Caco-2 (cell line): Measurements from ENCODE around the gene CERS3. TPM values are rescaled to one million over a fixed set of nuclear protein-coding genes. Genes with fewer than 3 reads are reported as not detected.

Experiments used
- BruUV-seq: library from RNA; stranded (reverse); fragments of 400-500 nt; replicated peaks from 2 replicates; lab custom pipeline; 2021; lab: Mats Ljungman, UMichigan
- CTCF ChIA-PET: fragments of 300-600 bp; sonication (Branson Sonifier 250); formaldehyde crosslinking; loops from one replicate; lab custom pipeline; 2022; ENCODE audit warnings: antibody characterized with exemption; lab: Charles Lee
- POLR2A ChIA-PET: fragments of 300-600 bp; sonication (Branson Sonifier 250); formaldehyde crosslinking; loops from one replicate; lab custom pipeline; 2022; ENCODE audit warnings: antibody characterized with exemption; lab: Charles Lee
- DNase-seq, 2 experiments: peaks; one replicate each; pipeline versions ENCODE4 v3.0.0 to v3.0.0-alpha.2; 2020 to 2022
- H3K27me3 ChIP-seq: replicated peaks from 2 replicates; pipeline ENCODE4 v1.6.0; 2011; ENCODE audit warnings: low read length; ENCODE audit not compliant: control insufficient read depth, insufficient read depth
- H3K36me3 ChIP-seq: 2 replicates; pipeline ENCODE4 v1.5.1; 2011; ENCODE audit warnings: low read length; ENCODE audit not compliant: control insufficient read depth, insufficient read depth
- H3K4me1 ChIP-seq: fragments of 250-450 bp; sonication (Bioruptor Pico); 2 replicates; pipeline ENCODE4 v1.5.1; 2020; ENCODE audit warnings: mild to moderate bottlenecking
- H3K4me3 ChIP-seq: 2 replicates; pipeline ENCODE4 v1.5.1; 2011; ENCODE audit warnings: low read depth, mild to moderate bottlenecking, control low read depth, low read length
- H3K9me3 ChIP-seq: fragments of 250-450 bp; sonication (Bioruptor Pico); 2 replicates; pipeline ENCODE4 v1.5.1; 2020; ENCODE audit warnings: mild to moderate bottlenecking, moderate library complexity
- H3K27ac Mint-ChIP-seq: one replicate; pipeline ENCODE4 v1.8.0; 2022; ENCODE audit warnings: mixed read lengths; ENCODE audit not compliant: unreplicated experiment
- H3K27me3 Mint-ChIP-seq: one replicate; pipeline ENCODE4 v1.8.0; 2022; ENCODE audit warnings: mixed read lengths; ENCODE audit not compliant: insufficient read depth, unreplicated experiment
- H3K36me3 Mint-ChIP-seq: one replicate; pipeline ENCODE4 v1.8.0; 2022; ENCODE audit warnings: mild to moderate bottlenecking, mixed read lengths; ENCODE audit not compliant: insufficient read depth, unreplicated experiment
- H3K4me1 Mint-ChIP-seq: one replicate; pipeline ENCODE4 v1.8.0; 2022; ENCODE audit warnings: low read depth, mixed read lengths; ENCODE audit not compliant: unreplicated experiment
- H3K4me3 Mint-ChIP-seq: one replicate; pipeline ENCODE4 v1.8.0; 2022; ENCODE audit warnings: mild to moderate bottlenecking, moderate library complexity, mixed read lengths; ENCODE audit not compliant: unreplicated experiment
- H3K9me3 Mint-ChIP-seq: one replicate; pipeline ENCODE4 v1.8.0; 2022; ENCODE audit warnings: mixed read lengths; ENCODE audit not compliant: unreplicated experiment
- intact Hi-C: fragments of 100-400 bp; cut with micrococcal nuclease; formaldehyde crosslinking; loops from one replicate; pipeline ENCODE4 v1.10.0; 2022; ENCODE audit not compliant: unreplicated experiment
- total RNA-seq: library from RNA; stranded (reverse); gene quantifications from 2 replicates; pipeline ENCODE4 v1.2.3, GENCODE V29; 2022
- TF ChIP-seq, protein P1 (sequence below), 2 experiments: fragments of 200-600 bp in 1 of 2; IDR thresholded peaks; 1 replicate in 1 of 2; 2 replicates in 1 of 2; pipeline versions ENCODE4 v1.5.1 to v1.8.0; 2011 to 2022; ENCODE audit warnings: antibody characterized with exemption in 1 of 2, control low read depth in 1 of 2, inconsistent platforms in 1 of 2, low read depth in 1 of 2, low read length in 1 of 2, mild to moderate bottlenecking in 1 of 2, moderate library complexity in 1 of 2; ENCODE audit not compliant: insufficient read depth in 1 of 2, severe bottlenecking in 1 of 2, unreplicated experiment in 1 of 2

Gene CERS3
- total RNA-seq, 1 experiment from 2014 or later = not detected

DNA sequence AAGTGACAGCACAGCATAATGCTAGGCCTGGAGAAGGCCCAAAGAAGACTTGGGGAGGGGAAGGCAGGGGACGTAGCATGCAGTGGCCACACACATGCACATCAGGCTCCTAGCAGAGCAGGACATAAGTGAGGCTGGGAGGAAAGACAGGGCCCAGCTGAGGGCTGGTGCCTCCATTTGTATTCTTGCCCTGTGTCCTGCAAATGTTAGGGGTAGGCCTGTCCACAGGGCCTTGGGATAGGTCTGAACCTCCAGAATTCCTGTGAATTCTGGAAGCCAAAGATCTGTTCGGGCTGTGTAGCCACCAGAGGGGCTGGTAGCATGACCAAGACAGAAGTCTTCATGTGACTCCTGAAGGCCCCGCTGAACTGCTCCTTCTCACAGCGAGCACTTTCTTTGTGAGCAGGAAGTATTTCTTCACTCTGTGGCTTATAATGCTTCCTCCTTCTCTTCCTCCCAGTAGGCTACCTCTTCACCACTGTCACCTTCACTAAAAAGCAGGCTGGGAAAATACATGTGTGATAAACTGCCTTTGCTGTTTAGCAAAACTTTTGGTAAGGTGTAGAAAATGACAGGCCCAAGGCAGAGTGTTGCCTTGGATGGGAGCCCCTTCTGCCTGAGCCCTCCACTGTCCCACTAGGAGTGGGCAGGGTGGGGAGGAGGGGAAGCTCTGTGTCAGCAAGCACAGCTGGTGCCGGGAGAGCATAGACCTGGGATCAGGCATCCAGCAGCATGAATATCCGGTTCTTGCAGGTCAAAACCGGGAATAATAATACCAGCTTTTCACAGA is 8.4 kb downstream of the CERS3 start:
- ChIA-PET CTCF (no interaction called here), POLR2A (no interaction called here)
- Mint-ChIP-seq H3K27me3 (no peaks in the 10 kb centered on the region), H3K4me3 (no peak overlapping the region), H3K9me3 (no peaks in the 10 kb centered on the region), H3K36me3 (no peaks in the 10 kb centered on the region), H3K27ac (no peak overlapping the region), H3K4me1 (no peaks in the 10 kb centered on the region)
- Histone ChIP-seq H3K36me3 (no peaks in the 10 kb centered on the region), H3K4me1 (no peaks in the 10 kb centered on the region), H3K27me3 (no peaks in the 10 kb centered on the region), H3K4me3 (no peak overlapping the region), H3K9me3 (no peaks in the 10 kb centered on the region)
- TF ChIP-seq, protein P1, sequence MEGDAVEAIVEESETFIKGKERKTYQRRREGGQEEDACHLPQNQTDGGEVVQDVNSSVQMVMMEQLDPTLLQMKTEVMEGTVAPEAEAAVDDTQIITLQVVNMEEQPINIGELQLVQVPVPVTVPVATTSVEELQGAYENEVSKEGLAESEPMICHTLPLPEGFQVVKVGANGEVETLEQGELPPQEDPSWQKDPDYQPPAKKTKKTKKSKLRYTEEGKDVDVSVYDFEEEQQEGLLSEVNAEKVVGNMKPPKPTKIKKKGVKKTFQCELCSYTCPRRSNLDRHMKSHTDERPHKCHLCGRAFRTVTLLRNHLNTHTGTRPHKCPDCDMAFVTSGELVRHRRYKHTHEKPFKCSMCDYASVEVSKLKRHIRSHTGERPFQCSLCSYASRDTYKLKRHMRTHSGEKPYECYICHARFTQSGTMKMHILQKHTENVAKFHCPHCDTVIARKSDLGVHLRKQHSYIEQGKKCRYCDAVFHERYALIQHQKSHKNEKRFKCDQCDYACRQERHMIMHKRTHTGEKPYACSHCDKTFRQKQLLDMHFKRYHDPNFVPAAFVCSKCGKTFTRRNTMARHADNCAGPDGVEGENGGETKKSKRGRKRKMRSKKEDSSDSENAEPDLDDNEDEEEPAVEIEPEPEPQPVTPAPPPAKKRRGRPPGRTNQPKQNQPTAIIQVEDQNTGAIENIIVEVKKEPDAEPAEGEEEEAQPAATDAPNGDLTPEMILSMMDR (IDR thresholded peaks at IDR 0.05; ENCODE audit: insufficient read depth in 1 of 2, low read depth in 1 of 2, low read length in 1 of 2, severe bottlenecking in 1 of 2, unreplicated experiment in 1 of 2) = no peak
- no TSS peak for BruUV-seq
- intact Hi-C loops = no loop called here
- DNase-seq = no peak

DNA sequence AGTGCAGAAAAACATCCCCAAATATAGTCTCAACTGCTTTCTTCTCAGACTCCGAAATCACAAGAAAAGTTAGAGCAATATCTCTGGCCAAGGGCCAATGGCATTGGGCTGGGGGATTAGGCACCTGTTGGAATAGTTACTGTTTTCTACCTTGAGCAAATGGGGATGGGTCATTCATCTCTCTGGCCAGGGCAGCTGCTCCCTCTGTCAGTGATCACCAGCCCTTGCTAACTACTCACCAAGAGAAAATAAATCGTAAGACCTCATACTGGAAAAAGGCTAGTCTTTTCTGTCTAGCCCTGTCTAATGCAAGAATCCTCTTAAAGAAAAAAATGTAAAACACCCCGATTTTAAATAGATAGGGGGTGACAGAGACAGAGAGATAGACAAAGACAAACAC is 10.9 kb downstream of the CERS3 start:
- H3K27ac Mint-ChIP-seq = no peak overlapping the region
- POLR2A ChIA-PET = no interaction called here
- peaks cover 5% of the 10 kb centered on the region for H3K27me3 Mint-ChIP-seq
- H3K9me3 Mint-ChIP-seq = no peaks in the 10 kb centered on the region
- no peaks in the 10 kb centered on the region for H3K27me3 ChIP-seq
- no peaks in the 10 kb centered on the region for H3K4me1 Mint-ChIP-seq
- no peaks in the 10 kb centered on the region for H3K4me1 ChIP-seq
- TF ChIP-seq, protein P1 (IDR thresholded peaks at IDR 0.05; ENCODE audit: insufficient read depth in 1 of 2, low read depth in 1 of 2, low read length in 1 of 2, severe bottlenecking in 1 of 2, unreplicated experiment in 1 of 2) = no peak
- no peak overlapping the region for H3K4me3 ChIP-seq
- intact Hi-C loops = no loop called here
- H3K36me3 ChIP-seq = no peaks in the 10 kb centered on the region
- BruUV-seq = no TSS peak
- H3K9me3 ChIP-seq = no peaks in the 10 kb centered on the region
- no peak for DNase-seq
- H3K36me3 Mint-ChIP-seq = no peaks in the 10 kb centered on the region
- CTCF ChIA-PET = no interaction called here
- no peak overlapping the region for H3K4me3 Mint-ChIP-seq

DNA sequence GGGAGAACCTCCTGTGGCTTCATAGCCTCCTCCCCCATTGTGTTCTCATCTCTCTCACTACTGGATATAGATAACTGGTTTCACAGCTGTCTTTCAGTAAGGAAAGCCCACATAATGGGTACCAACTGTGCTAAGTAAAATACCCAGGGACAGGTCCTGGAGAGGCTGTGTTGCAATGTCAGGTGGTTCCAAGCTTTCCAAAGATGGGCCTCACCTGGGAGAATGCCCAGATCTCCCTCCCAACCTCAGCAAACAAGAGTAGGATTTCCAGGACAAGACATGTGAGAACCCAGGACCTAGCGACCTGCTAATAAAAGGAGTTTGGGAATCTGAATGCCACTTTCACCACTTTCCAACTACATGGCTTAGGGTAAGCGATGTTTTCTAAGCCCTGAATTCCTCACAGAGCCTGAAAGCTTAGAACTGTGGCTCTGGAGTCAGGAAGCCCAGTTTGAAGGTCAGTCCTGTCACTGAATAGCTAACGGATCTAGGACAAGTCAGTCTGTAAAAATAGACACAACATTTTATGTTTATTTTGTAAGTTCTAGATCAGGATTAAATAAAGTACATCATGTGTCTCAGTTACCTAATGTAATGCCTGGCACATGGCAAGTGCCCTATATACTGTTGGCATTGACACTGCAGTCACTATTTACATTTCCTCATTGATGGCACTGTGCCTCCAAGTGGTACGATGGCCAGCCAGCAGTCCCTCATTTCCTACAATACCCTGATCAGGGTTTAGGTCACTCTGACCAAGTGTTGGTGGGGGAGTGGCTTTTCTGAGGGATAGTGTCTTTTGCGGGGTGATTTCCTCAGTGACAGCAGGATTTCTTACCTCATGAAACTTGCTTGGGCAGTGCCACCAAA is 11.9 kb downstream of the CERS3 start:
- Mint-ChIP-seq H3K9me3 (no peaks in the 10 kb centered on the region), H3K4me1 (no peaks in the 10 kb centered on the region), H3K27me3 (peaks cover 6% of the 10 kb centered on the region), H3K36me3 (no peaks in the 10 kb centered on the region), H3K27ac (no peak overlapping the region), H3K4me3 (no peak overlapping the region)
- Histone ChIP-seq H3K4me3 (no peak overlapping the region), H3K9me3 (no peaks in the 10 kb centered on the region), H3K36me3 (no peaks in the 10 kb centered on the region), H3K4me1 (no peaks in the 10 kb centered on the region), H3K27me3 (no peaks in the 10 kb centered on the region)
- intact Hi-C loops = no loop called here
- CTCF ChIA-PET = no interaction called here
- TF ChIP-seq, protein P1 (IDR thresholded peaks at IDR 0.05; ENCODE audit: insufficient read depth in 1 of 2, low read depth in 1 of 2, low read length in 1 of 2, severe bottlenecking in 1 of 2, unreplicated experiment in 1 of 2) = no peak
- BruUV-seq = no TSS peak
- POLR2A ChIA-PET = no interaction called here
- no peak for DNase-seq
